Measurements from ENCODE around the gene NFIL3.
A peak's percentile ranks its signal among the peaks of the same experiment; 100 is the strongest.

NFIL3 gene

DNA sequence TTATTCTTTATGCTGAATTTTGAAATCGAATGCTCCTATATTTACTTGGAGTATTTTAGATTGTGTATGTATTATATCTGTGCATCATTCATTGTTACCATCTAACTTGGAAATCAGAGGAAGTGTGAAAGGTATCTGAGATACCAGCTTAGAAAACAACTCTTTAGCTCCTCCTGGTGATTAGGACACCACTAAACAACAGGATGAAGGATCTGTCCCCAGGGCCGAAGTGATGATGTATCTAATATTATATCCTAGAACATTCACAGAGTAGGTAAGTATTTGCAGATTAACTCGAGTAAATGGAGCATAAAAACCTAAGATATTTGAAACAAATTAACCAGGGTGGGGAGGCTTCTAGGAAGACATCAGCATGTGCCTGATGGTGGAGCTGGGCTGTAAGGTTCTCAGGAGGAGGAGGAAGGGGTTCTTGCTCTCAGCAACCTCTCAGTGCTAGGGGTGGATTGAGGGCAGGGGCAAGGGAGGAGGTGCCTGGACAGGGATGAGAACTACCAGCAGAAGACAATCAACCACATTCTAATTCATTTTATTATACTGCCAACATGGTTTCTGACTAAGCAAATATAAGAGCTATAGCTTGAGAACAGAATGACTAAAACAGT, 2.6 kb upstream of the NFIL3 start:
- no peak for TF ChIP-seq EZH2phosphoT487 (conservative IDR thresholded peaks at IDR 0.05; ENCODE audit: low read length)
- TF ChIP-seq, protein P1, sequence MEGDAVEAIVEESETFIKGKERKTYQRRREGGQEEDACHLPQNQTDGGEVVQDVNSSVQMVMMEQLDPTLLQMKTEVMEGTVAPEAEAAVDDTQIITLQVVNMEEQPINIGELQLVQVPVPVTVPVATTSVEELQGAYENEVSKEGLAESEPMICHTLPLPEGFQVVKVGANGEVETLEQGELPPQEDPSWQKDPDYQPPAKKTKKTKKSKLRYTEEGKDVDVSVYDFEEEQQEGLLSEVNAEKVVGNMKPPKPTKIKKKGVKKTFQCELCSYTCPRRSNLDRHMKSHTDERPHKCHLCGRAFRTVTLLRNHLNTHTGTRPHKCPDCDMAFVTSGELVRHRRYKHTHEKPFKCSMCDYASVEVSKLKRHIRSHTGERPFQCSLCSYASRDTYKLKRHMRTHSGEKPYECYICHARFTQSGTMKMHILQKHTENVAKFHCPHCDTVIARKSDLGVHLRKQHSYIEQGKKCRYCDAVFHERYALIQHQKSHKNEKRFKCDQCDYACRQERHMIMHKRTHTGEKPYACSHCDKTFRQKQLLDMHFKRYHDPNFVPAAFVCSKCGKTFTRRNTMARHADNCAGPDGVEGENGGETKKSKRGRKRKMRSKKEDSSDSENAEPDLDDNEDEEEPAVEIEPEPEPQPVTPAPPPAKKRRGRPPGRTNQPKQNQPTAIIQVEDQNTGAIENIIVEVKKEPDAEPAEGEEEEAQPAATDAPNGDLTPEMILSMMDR (IDR thresholded peaks at IDR 0.05; ENCODE audit: insufficient read depth, low read length, poor library complexity, severe bottlenecking) = peak; percentile 57
- H3K4me2 ChIP-seq (ENCODE audit: low read depth, low read length, poor library complexity, severe bottlenecking) = no peak overlapping the region
- H3K27ac ChIP-seq (ENCODE audit: low read depth, low read length) = no peak overlapping the region
- no peak overlapping the region for H3K4me3 ChIP-seq (ENCODE audit: insufficient read depth, low read length, poor library complexity, severe bottlenecking)
- H2AFZ ChIP-seq (ENCODE audit: low read depth, low read length, severe bottlenecking) = no peak overlapping the region
- H3F3A ChIP-seq (ENCODE audit: insufficient read depth) = no peaks in the 10 kb centered on the region
- H3K27me3 ChIP-seq (ENCODE audit: low read length) = no peaks in the 10 kb centered on the region
- peaks cover 8% of the 10 kb centered on the region; the same call in 1 of the 2 replicates for H3K79me2 ChIP-seq (ENCODE audit: insufficient read depth, low read length)
- no peaks in the 10 kb centered on the region for H3K9me3 ChIP-seq (ENCODE audit: insufficient read depth, low read length)
- H3K36me3 ChIP-seq (ENCODE audit: low read length) = no peaks in the 10 kb centered on the region
- no peaks in the 10 kb centered on the region for H3K9me2 ChIP-seq (replicated peaks; ENCODE audit: insufficient read depth, low read length)
- H3K9ac ChIP-seq (ENCODE audit: low read length) = no peak overlapping the region
- H4K20me1 ChIP-seq (ENCODE audit: low read depth, low read length) = peaks cover 12% of the 10 kb centered on the region; the same call in 1 of the 2 replicates

DNA sequence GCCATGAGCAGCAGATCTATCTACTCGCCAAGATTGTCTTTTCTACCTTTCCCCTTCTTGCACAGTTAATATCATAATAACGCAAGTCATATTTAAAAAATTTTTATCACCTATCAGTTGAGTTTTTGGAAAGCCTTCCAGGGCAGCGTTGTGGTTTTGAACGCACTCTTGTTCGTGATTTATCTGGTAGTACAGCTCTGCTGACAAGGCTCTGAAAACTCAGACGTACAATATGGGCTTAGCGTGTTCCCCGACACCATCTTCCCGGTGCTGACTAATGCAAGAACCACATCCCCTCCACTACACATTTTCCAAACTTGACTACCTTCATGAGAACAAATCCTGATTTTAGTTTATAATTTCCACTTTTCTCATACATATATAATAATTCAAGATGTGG, 1.6 kb upstream of the NFIL3 start:
- no peaks in the 10 kb centered on the region for H3K9me2 ChIP-seq (replicated peaks; ENCODE audit: insufficient read depth, low read length)
- no peak overlapping the region for H3K4me2 ChIP-seq (ENCODE audit: low read depth, low read length, poor library complexity, severe bottlenecking)
- H3K9me3 ChIP-seq (ENCODE audit: insufficient read depth, low read length) = no peaks in the 10 kb centered on the region
- no peaks in the 10 kb centered on the region for H3K27me3 ChIP-seq (ENCODE audit: low read length)
- H3K4me3 ChIP-seq (ENCODE audit: insufficient read depth, low read length, poor library complexity, severe bottlenecking) = no peak overlapping the region
- peaks cover 8% of the 10 kb centered on the region; the same call in 1 of the 2 replicates for H3K79me2 ChIP-seq (ENCODE audit: insufficient read depth, low read length)
- H3F3A ChIP-seq (ENCODE audit: insufficient read depth) = no peaks in the 10 kb centered on the region
- H3K27ac ChIP-seq (ENCODE audit: low read depth, low read length) = no peak overlapping the region
- no peak overlapping the region for H2AFZ ChIP-seq (ENCODE audit: low read depth, low read length, severe bottlenecking)
- TF ChIP-seq, protein P1 (IDR thresholded peaks at IDR 0.05; ENCODE audit: insufficient read depth, low read length, poor library complexity, severe bottlenecking) = no peak
- no peak overlapping the region for H3K9ac ChIP-seq (ENCODE audit: low read length)
- peaks cover 12% of the 10 kb centered on the region; the same call in 1 of the 2 replicates for H4K20me1 ChIP-seq (ENCODE audit: low read depth, low read length)
- H3K36me3 ChIP-seq (ENCODE audit: low read length) = no peaks in the 10 kb centered on the region

DNA sequence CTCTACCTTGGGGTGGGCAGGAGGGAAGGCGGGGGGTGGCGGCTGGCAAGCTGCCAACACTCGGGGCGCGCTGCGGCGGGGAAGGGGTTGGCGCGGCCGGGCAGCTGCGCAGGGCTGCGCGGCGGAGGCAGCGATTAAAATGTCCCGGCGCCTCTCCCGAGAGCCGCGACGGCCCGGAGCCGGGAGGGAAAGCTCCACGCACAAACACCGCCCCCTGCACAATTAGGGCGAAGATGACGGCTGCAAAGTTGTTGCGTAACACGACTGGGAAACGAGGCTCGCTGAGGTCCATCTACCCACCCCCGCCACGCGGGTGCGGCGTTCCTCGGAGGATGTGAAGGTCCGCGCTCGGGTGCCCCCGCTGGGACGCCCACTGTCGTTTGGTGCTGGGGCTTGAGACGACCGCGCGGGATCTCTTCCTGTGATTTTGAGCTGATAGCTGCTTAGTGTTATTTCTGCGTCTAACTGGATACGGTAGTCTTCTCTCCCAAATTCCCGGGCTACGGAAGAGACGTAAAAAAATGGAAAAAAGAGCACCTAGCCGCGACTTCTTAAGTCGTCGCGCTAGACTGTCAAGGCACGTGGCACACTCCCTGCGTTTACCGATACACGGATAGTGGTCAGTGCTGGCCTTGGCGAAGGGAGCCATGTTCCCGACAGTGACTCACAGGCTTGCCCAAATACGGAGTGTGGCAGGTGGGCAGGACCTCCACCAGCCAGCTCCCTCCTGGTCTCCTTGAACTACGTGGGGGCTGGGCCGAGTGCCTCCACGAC, 958 bp upstream of the NFIL3 start:
- H3K9ac ChIP-seq (ENCODE audit: low read length) = peak overlapping the region; percentile 67
- no peak for TF ChIP-seq EZH2phosphoT487 (conservative IDR thresholded peaks at IDR 0.05; ENCODE audit: low read length)
- TF ChIP-seq, protein P1 (IDR thresholded peaks at IDR 0.05; ENCODE audit: insufficient read depth, low read length, poor library complexity, severe bottlenecking) = no peak
- H3K4me2 ChIP-seq (ENCODE audit: low read depth, low read length, poor library complexity, severe bottlenecking) = peak overlapping the region; percentile 76
- H3K4me3 ChIP-seq (ENCODE audit: insufficient read depth, low read length, poor library complexity, severe bottlenecking) = peak overlapping the region; percentile 77
- peaks cover 8% of the 10 kb centered on the region; the same call in 1 of the 2 replicates for H3K79me2 ChIP-seq (ENCODE audit: insufficient read depth, low read length)
- H3F3A ChIP-seq (ENCODE audit: insufficient read depth) = no peaks in the 10 kb centered on the region
- no peaks in the 10 kb centered on the region for H3K27me3 ChIP-seq (ENCODE audit: low read length)
- no peak overlapping the region for H3K27ac ChIP-seq (ENCODE audit: low read depth, low read length)
- peaks cover 12% of the 10 kb centered on the region; the same call in 1 of the 2 replicates for H4K20me1 ChIP-seq (ENCODE audit: low read depth, low read length)
- H3K9me3 ChIP-seq (ENCODE audit: insufficient read depth, low read length) = no peaks in the 10 kb centered on the region
- H2AFZ ChIP-seq (ENCODE audit: low read depth, low read length, severe bottlenecking) = peak overlapping the region; percentile 100
- H3K9me2 ChIP-seq (replicated peaks; ENCODE audit: insufficient read depth, low read length) = no peaks in the 10 kb centered on the region
- no peaks in the 10 kb centered on the region for H3K36me3 ChIP-seq (ENCODE audit: low read length)
